NOMO-1 treated with DMSO at 0.1 percent for 48 hours (cell line): Measurements from ENCODE around the gene FCN1.

Source experiments
- DNase-seq: peaks from one replicate; lab custom pipeline; 2025; ENCODE audit not compliant: unreplicated experiment; lab: John Stamatoyannopoulos, UW

FCN1 gene

DNA sequence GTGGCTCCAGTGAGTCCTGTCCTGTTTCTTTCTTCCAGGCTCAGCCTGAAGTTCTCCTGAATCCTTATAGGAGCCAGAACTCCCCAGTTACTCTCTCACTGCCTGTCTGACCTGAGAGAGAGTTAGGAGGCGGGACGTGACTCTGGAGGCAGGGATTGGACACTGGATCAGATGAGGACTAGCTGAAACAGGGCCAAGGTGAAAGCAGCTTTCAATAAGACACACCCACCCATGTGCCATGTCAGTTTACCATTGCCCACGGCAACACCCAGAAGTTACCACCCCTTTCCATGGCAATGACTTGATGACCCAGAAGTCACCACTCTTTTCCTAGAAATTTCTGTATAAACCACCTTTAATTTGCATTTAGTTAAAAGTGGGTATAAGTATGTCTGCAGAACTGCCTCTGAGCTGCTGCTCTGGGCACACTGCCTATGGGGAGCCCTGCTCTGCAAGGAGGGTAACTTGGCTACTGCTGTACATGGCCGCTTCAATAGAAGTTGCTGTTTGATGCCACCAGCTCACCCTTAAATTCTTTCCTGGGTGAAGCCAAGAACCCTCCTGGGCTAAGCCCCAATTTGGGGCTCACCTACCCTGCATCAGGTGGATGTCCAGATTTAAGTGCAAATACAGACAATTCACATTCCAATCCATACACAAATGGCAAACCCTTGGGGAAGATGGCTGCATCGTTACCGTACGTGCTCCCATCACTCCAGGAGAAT lies 23.4 kb downstream of the FCN1 start:
- DNase-seq = no peak

DNA sequence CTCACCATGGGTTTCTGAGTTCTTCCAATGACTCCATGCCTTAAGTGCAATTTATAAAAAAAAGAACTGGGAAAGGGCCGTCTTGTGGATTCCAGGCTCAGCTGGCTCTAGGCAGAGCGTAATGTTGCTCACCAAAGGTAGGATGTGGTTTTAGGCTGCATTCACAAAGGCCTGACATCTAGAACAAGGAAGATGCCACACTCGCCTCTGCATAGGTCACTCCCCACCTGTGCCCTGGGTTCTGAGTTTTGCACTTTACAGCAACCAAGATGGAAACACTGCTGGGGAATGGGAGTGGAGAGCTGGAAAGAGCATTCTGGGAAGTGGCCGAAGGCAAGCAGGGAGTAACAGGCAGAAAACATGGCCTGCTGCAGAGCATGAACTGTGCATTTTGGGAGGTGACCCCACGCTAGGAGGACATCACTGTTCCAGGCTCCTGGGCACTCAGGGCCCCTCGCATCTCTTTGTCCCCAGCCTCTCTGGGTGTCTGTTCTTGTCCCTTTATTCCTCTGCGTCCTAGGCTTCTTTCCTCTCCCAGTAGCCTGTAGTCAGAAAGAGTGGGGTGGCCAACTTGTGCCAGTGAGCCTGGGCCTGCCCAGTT lies 24.8 kb downstream of the FCN1 start:
- DNase-seq = no peak

GRCh38 chr9:134892221-134892620 lies 25.5 kb downstream of the FCN1 start:
- no peak for DNase-seq

DNA sequence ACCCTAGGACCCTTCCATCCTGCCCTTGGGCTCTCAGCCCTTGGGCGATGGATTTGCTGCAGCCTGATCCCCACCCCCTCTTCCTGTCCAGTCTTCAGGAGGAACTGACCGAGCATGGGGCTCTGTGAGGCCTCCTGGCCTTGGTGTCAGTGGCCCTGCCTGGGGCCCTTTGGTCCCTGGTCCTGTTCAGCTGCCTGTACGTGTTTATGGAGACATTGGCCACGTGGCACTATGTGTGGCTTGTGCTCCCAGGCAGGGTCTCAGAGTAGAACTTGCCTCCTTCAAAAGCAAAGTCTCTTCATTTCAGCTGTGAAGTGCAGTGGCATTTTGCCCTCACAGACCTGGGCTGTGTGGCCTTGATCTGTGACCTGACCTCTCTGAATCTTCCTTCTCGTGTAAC lies 26.0 kb downstream of the FCN1 start:
- DNase-seq = no peak

DNA sequence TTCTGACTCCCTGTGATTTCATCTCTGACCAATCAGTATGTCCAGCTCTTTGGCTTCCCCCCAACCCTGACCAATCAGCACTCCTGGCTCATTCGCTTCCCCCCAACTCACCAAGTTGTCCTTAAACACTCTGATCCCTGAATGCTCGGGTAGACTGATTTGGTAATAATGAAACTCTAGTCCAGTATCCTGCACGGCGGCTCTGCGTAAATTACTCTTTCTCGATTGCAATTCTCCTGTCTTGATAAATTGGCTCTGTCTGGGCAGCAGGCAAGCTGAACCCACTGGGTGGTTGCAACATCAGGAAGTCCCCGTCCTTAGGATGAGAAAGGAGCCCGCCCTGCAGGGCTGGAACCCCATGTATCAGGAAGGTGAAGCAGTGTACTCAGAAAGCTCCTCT lies 26.7 kb downstream of the FCN1 start:
- peak; percentile 83 for DNase-seq

DNA sequence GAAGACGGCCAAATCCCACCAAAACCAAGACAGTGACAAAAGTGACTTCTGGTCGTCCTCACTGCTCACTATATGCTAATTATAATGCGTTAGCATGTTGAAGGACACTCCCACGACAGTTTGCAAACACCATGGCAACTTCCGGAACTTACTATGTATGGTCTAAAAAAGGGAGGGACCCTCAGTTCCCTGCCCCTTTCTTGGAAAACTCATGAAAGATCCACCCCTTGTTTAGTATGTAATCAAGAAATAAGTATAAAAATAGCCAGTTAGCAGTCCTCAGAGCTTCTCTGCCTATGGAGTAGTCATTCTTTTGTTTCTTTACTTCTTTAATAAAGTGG lies 27.6 kb downstream of the FCN1 start:
- DNase-seq = no peak

DNA sequence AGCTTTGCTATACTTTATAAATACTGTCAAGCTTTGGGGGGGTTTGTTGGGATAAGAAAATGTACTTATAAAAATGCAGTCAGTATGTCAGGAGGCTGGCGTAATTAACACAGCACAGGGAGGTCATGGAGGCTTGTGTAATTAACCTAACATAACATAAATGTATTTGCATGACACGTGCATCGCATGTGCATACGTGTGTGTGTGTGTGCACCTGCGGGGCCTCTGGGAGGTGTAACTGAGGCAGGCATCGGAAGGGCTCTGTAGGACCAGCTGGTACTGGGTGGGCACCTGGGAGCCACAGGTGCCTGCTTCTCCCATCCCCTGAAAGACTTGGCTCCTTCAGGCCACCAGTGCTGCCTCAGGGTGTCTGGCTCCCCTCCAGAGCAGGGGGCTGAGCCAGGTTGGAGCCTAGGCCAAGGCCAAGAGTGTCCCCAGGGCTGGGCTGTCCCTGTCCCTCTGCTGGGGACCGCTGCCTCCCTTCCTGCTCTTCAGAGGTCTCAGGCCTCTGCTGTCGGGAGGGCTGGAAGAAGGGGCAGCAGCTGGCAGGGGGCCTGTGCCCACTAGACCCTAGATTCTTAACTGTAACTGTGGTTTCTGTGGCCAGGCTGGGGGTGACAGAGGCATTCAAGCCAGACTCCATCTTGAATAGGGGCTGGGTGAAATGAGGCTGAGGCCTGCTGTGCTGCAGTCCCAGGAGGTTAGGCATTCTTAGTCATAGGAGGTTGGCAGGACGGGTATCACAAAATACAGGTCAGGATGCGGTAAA lies 28.1 kb downstream of the FCN1 start:
- no peak for DNase-seq

- no peak for DNase-seq
These were observed 29.0 kb downstream of the FCN1 start for GRCh38 chr9:134888603-134889190.

DNA sequence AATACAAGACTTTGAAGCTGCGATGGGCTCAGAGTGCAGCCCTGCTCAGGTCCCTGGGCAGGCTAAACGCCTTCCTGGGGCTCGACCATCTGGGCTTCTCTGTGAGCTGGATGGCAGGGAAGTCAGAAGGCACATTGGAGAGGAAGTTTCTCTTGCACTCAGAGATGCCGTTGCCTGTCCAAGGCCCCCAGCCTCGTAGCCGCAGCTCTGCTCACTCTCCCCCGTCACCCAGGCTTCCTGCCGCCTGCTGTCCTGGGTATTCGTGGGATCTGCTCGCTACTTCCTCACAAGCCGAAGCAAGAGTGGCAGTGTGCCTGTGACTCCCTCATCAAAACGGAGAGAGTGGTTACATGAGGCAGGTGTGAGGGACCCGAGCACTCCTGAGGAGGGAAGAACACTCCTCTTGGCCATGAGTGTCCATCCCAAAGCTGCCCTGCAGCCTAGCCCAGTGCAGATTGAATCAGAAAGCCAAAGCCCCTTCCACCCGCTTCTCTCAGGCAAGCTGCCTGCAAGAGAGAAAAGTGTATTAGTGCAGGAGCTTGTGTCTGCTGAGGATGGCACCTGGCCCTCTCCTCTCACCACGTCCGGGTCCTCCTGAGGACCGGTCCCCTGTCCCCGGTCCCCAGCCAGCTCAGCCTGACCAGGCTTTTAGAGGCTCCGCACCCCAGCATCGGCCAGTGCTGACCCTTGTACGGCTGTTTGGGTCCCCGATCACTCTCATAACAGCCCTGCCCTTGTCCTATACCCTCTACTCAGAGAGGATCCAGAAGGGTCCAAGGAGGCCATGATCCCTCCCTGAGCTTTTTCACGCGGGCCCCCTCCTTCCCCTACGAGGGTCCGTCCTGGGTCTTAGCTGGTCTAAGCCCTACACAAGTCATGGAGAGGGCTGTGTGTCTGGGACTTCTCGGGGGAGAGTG lies 29.8 kb downstream of the FCN1 start:
- DNase-seq = peak; percentile 28

DNA sequence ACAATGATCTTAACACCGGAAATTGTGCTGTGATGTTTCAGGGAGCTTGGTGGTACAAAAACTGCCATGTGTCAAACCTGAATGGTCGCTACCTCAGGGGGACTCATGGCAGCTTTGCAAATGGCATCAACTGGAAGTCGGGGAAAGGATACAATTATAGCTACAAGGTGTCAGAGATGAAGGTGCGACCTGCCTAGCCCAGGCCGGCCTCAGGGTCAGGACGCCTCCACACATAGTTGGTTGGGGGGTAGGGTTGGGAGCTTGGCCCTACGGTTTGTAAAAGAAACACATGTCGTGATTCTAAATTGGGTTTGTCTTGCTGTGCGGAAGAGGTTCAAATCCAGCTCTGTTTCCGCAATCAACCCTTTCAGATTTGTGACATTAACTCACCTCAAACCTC lies 30.5 kb downstream of the FCN1 start:
- DNase-seq = no peak

- DNase-seq = no peak
These were observed 31.2 kb downstream of the FCN1 start for GRCh38 chr9:134886413-134886913.

GRCh38 chr9:134885679-134886412 lies 31.9 kb downstream of the FCN1 start:
- DNase-seq = no peak

GRCh38 chr9:134885001-134885678 lies 32.6 kb downstream of the FCN1 start:
- DNase-seq = no peak

- DNase-seq = no peak
These were observed 33.2 kb downstream of the FCN1 start for GRCh38 chr9:134884492-134884891.

GRCh38 chr9:134883040-134883782 lies 34.5 kb downstream of the FCN1 start:
- no peak for DNase-seq

DNA sequence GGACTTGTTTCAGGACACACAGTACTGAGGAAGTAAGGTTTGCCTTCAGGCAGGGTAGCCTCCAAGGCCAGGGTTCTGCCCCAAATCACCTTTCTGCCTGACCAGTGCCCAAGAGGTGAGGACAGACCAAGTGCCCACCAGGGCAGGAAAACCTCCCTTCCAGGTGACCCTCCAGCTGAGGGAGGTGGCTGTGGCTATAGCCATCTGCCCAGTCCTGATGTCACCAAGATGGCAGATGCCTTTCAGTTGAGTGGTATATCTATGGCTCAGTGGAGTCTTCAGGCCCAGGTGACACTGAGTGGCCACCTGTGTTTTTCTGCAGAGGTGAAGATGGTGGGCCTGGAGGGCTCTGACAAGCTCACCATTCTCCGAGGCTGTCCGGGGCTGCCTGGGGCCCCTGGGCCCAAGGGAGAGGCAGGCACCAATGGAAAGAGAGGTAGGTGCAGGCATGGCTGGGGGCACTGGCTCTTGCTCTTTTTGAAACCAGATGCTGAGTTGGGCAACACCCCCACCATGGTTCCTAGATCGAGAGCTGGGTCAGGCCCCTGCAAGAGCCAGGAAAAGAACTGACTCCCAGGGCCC lies 35.4 kb downstream of the FCN1 start:
- DNase-seq = no peak

GRCh38 chr9:134881313-134881670 lies 36.4 kb downstream of the FCN1 start:
- no peak for DNase-seq

- DNase-seq = no peak
These were observed 37.0 kb downstream of the FCN1 start, which contains the start of gene FCN2 for GRCh38 chr9:134880484-134881312. Gene FCN2, plus strand, starts transcription at chr9:134880810. Its CDS starts 12 bp downstream, at chr9:134880822.
